NCI-H69 (cell line): ENCODE results near the gene GPRIN3.

Source experiments
- DNase-seq: peaks from one replicate; lab custom pipeline; 2025; lab: John Stamatoyannopoulos, UW

Gene GPRIN3

GRCh38 chr4:89290727-89291516, 16.7 kb downstream of the GPRIN3 start:
- DNase-seq, result peak; percentile 11

DNA sequence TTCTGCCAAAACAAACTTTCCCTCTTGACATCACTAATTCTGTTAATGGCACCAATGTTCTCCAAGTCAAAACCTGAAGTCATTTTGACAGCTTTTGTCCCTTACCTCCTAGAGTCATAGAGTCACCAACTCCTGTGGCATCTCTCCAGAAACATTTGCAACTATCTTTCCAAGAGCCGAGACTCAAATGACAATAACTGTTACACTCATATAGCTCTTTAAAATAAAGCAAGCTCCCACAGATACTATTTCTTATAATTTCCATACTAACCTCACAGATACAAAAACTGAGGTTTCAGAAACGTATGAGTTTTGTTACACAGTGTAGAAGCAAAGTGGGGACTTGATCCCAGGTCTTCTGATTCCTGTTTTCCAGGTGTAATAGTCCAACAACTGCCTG, 18.3 kb downstream of the GPRIN3 start:
- DNase-seq, result no peak

- DNase-seq, result no peak
These were observed 19.2 kb downstream of the GPRIN3 start for GRCh38 chr4:89288430-89288829.

GRCh38 chr4:89287945-89288344, 19.7 kb downstream of the GPRIN3 start:
- no peak for DNase-seq

- DNase-seq, result peak; percentile 22
These were observed 21.9 kb downstream of the GPRIN3 start for GRCh38 chr4:89285745-89286144.

DNA sequence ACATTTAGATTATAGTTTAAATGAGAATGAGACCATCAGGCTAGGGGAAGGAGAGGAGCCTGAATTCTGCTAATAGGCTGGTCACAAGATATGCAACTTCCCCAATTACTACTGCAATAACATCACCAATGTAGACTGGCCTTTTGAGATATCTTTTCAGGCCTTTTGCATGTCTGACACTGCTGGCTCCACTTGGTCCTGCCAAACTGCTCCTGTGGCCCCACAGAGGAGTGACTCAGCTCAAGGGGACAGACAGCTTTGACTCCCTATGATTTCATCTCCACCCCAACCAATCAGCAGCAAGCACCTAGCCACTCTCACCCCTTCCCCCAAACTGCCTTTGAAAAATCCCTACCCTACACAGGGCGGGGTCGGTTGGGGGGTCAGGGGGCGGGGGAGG, 22.8 kb downstream of the GPRIN3 start:
- peak; percentile 58 for DNase-seq

DNA sequence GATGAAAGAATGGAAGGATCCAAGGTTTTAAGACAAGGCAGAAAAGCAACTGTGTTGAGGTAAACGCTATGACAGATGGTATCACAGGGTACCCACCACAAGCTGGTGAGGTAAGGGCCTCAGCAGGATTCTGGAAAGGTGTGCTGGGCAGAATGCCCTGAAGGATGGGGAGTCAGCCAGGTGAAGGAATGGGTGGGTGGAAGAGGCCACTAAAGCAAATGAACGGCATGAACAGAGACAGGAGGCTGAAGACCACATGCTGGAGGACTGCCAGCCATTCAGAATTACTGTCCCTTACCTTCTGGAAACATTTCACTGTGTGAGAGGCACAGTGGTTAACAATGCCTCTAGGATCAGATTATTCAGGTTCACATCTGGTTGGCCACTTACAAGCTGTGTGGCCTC, 23.6 kb downstream of the GPRIN3 start:
- DNase-seq, result peak; percentile 94

GRCh38 chr4:89283226-89284009, 24.2 kb downstream of the GPRIN3 start:
- DNase-seq, result peak; percentile 90

DNA sequence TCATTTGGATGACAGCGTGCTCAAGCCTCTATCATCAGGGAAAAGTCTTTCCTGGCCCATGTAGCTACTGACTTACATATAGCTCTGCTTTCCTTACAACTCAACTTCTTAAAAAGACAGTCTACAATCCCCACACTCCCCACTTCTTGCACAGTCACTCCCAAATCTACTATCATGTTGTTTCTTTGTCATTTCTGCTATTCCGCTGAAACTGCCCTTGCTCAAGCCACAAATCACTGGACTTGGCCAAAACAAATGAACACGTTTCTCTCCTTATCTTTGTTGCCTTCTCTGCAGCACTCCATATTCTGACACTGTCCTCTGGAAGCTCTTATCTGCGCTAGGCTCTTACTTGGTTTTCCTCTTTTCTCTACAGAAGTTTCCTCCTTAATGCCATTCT, 28.2 kb downstream of the GPRIN3 start:
- no peak for DNase-seq

- no peak for DNase-seq
These were observed 30.2 kb downstream of the GPRIN3 start for GRCh38 chr4:89277412-89277811.

DNA sequence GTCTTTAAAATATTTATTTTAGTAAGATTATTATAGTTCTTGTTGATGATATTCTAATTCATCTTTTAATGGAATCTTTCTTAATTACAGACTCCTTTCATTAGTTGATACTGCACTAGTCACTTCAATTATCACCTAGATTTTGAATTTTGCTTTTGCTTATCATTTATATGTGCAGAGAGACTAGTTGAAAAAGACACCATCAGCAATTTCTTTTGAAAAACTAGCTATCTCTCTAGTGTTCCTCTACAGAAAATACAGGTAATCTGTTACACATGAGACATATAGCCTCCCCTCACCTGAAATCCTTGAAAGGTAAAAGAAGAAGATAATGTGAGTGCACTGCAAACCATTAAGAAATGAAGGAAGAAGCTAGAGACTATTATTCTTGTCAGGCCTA, 31.3 kb downstream of the GPRIN3 start:
- DNase-seq, result no peak

DNA sequence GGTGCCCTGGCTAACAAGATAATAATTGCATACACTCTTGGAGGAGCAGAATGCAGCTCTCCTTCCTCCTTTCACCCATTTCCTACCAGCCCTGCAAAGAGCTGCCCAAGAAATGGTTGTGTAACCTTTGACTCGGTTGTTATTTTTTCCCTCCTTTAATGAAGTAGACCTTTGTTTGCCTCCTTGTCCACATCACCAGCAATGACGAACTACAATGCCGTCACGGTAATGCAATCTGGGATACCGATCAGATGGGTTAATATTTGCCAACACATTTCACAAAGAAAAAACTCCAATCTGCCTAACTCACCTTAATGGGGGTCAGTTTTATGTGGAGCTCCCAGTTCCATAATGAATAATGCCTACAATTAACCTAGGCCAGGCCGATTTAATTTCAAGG, 32.0 kb downstream of the GPRIN3 start:
- DNase-seq, result peak; percentile 47

DNA sequence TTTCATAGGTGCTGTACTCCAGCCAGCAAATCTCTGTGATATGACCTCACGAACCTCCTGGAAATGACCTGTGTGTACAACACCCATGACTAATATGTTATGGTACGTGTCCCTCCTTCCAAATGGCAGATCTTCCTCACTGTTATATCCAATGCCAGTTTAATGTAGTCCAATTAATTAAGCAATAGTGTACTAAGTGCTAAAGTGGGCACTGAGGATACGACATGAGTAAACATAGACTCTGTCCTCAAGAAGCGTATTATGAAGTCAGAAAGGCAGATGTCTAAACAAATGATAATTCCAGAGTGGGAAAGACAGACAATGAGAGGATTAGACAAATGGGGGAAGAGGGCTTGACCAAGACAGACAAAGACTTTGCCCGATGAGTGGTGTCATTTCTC, 33.9 kb downstream of the GPRIN3 start:
- peak; percentile 9 for DNase-seq

DNA sequence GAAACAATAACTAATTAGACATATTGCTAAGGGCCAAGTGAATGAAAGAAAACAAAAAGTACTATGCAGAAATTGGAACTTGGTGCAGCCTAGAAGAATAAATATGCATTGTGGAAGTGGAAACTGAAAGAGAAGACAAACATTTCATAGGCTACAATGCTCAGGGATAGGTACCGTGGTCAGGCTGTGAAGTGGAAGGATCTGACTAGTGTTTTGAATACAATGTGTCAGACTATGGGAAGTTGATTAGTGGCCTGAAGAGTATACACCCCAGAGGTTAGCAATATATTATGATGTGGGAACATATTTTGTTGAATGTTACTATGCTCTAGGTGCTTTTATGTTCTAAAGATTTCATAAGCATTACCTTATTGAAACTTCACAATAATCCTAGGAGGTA, 36.8 kb downstream of the GPRIN3 start:
- DNase-seq, result no peak

GRCh38 chr4:89269121-89269666, 38.4 kb downstream of the GPRIN3 start:
- DNase-seq, result no peak

DNA sequence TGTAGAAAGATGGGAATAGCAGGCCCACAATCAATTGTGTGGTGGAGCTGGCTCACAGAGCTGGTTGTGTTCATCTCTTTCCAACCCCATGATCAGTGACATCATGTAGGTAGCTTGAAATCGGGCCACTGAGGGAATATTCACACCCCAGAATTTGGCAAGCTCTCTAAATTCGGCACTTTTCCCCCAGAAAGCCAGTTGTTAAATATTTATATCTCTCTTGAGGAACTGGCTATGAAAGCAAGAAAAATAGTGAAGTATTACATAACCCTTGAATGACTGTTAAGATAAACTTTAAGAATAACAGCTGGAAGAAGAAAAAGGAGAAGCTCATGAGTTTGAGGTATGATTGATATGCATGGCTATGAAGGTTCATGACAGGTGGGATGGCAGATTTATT, 38.9 kb downstream of the GPRIN3 start:
- DNase-seq, result no peak

GRCh38 chr4:89267846-89268245, 39.8 kb downstream of the GPRIN3 start:
- no peak for DNase-seq

DNA sequence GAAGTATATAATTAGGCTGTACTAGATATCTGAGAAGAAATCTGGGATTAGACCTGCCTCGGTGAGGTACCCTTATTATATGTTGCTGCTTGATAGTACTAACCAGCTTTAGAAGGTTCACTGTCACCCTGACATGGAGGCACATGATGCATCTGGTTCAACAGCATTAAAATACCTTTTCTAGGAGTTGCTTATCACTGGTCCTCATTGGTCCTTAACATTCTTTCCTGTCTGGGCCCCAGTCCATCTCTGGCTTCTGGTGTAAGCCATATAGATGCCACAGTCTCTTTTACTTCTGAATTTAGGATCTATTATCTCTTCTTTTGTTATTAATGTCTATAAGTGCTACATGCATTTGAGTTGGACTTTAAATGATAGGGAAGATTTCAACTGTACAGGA, 40.2 kb downstream of the GPRIN3 start:
- no peak for DNase-seq

DNA sequence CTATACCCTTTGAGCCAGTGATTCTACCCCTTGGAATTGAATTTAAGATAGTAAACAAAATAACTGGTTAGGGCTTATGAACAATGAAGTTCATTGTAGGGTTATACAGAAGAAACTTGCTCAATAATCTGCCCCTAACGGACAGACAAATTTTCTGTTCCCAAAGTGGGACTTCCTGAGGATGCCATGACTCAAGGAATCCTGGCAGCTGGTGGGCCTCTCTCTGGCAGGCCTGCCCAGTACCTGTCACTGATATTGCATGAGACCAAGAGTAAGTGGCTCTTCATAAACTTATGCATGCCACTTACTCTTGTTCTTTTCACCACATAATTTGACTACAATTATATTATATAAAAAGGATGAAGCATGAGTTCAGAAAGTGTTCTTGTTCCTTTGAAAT, 41.5 kb downstream of the GPRIN3 start:
- no peak for DNase-seq

DNA sequence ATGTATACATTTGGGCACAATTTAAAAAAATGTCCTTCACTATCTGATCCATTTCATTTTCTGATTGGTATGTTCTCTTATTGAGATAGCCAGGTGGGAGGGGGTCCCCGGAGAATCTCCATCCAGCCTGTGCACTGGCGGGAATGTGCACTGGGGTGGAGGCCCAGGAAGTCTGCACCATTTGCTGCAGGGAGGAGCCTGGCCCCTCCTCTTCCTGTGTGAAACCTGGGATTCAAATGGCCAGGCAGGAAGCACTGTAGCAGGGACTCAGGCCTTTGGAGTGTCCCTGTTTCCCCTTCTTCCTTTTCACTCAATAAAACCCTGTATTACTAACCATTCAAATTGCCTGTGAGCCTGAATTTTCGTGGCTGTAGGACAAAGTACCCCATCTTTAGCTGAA, 44.3 kb downstream of the GPRIN3 start:
- peak; percentile 47 for DNase-seq

- DNase-seq, result no peak
These were observed 48.1 kb downstream of the GPRIN3 start for GRCh38 chr4:89259301-89260028.

DNA sequence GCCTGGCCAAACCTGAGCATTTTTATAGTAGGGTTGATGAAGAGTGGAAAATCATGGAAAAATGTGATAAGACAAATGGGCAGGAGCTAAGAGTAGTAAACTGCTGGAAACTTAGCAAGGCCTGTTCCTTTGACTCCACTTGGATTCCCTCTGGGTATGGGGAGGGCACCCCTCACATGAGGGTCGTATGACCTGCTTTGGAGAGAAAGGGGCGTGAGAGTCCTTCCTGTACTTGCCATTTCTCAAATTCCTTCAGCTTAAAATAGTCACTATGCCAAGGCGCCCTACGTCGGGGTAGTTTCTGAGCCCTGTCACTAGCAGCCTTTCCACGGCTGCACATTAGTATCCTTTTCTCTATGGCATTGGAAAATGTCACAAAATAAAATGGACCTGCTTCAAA, 49.1 kb downstream of the GPRIN3 start:
- no peak for DNase-seq

- peak; percentile 12 for DNase-seq
These were observed 50.2 kb downstream of the GPRIN3 start for GRCh38 chr4:89257376-89257775.
